Neural progenitor cell (in vitro differentiated cells): ENCODE measurements around the gene ATAT1.

ENCODE experiments used
- EZH2 ChIP-seq: fragments of 200-600 bp; sonication (generic); IDR thresholded peaks from 2 replicates; pipeline ENCODE4 v1.6.1; 2017; ENCODE audit warnings: antibody characterized with exemption, mild to moderate bottlenecking, moderate library complexity
- TF ChIP-seq, protein P1 (sequence below): fragments of 200-600 bp; sonication (generic); IDR thresholded peaks from 2 replicates; pipeline ENCODE4 v1.5.1; 2017; ENCODE audit warnings: antibody characterized with exemption, mild to moderate bottlenecking

DNA sequence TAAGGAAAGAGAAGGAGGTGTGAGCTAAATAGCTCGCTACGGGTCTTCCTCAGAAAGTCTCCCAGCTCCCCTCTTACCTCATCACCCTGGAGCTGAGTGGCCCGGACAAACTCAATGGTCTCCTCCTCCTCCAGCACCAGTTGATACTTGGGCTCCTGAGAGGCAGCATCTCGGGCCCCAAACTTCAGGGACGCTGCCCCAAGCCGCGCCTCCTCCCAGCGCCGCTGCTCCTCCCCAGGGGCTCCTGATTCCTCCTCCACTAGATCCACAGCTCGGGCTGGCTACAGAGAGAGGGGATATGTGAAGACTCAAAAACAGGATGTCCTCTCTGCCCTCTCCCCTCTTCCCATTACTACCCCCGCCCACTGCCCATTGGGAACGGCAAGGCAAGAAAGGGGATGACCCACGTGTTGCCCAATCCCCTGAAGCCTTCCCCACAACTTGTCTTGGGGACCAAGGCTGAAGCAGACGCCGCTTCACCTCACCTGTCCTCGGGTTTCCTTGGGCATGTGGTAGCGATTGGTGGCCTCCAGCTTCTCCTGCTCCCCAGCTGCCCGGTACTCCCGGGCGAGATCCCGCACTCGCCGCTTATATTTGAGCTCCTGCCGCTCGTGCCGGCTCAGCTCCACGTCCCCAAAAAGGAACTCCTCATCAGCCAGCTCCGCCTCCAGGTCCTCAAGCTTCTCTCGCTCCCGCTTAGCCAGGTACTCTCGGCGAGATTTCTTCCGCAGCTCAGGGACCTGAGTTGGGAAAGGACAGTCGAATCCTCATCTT is 38.5 kb downstream of the ATAT1 start:
- TF ChIP-seq, protein P1, sequence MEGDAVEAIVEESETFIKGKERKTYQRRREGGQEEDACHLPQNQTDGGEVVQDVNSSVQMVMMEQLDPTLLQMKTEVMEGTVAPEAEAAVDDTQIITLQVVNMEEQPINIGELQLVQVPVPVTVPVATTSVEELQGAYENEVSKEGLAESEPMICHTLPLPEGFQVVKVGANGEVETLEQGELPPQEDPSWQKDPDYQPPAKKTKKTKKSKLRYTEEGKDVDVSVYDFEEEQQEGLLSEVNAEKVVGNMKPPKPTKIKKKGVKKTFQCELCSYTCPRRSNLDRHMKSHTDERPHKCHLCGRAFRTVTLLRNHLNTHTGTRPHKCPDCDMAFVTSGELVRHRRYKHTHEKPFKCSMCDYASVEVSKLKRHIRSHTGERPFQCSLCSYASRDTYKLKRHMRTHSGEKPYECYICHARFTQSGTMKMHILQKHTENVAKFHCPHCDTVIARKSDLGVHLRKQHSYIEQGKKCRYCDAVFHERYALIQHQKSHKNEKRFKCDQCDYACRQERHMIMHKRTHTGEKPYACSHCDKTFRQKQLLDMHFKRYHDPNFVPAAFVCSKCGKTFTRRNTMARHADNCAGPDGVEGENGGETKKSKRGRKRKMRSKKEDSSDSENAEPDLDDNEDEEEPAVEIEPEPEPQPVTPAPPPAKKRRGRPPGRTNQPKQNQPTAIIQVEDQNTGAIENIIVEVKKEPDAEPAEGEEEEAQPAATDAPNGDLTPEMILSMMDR: no peak
- TF ChIP-seq EZH2: no peak
